CD14-positive monocyte (primary cell): ENCODE data around the gene CWC15. TPM values are rescaled to one million over a fixed set of nuclear protein-coding genes. Genes with fewer than 3 reads are reported as not detected.
A peak's percentile ranks its signal among the peaks of the same experiment; 100 is the strongest.

Experiments
- DNase-seq, 3 donors: peaks; one replicate each; pipeline ENCODE4 v3.0.0-alpha.2; 2011 to 2022
- H2AFZ ChIP-seq: 2 replicates; pipeline ENCODE4 v1.6.0; 2012; ENCODE audit warnings: mild to moderate bottlenecking, low read depth, low read length, inconsistent platforms; ENCODE audit not compliant: insufficient read depth, poor library complexity, severe bottlenecking
- H3K27ac ChIP-seq, 2 donors: 1 replicate in 1 of 2; 2 replicates in 1 of 2; pipeline ENCODE4 v1.5.1; 2012 to 2013; ENCODE audit warnings: low read length in 2 of 2, control low read depth in 1 of 2, inconsistent platforms in 1 of 2, low read depth in 1 of 2, mild to moderate bottlenecking in 1 of 2
- H3K27me3 ChIP-seq, 2 donors: one replicate each; pipeline versions ENCODE4 v1.6.0 to v1.6.1; 2011 to 2013; ENCODE audit warnings: low read length in 2 of 2; ENCODE audit not compliant: control insufficient read depth in 2 of 2, insufficient read depth in 2 of 2
- H3K36me3 ChIP-seq, 2 donors: replicated peaks in 1 of 2; 1 replicate in 1 of 2; 2 replicates in 1 of 2; pipeline versions ENCODE4 v1.5.1 to v1.6.1; 2012 to 2013; ENCODE audit warnings: low read length in 2 of 2, control low read depth in 1 of 2, inconsistent platforms in 1 of 2, mild to moderate bottlenecking in 1 of 2; ENCODE audit not compliant: insufficient read depth in 2 of 2, control insufficient read depth in 1 of 2
- H3K4me1 ChIP-seq, 2 donors: 1 replicate in 1 of 2; 2 replicates in 1 of 2; pipeline versions ENCODE4 v1.5.1 to v1.6.1; 2012 to 2013; ENCODE audit warnings: low read length in 2 of 2, control low read depth in 1 of 2, inconsistent platforms in 1 of 2, mild to moderate bottlenecking in 1 of 2, moderate library complexity in 1 of 2; ENCODE audit not compliant: insufficient read depth in 2 of 2, control insufficient read depth in 1 of 2
- H3K4me2 ChIP-seq: replicated peaks from 2 replicates; pipeline ENCODE3; 2012; ENCODE audit warnings: low read length, moderate library complexity, mild to moderate bottlenecking; ENCODE audit not compliant: poor library complexity, severe bottlenecking; ENCODE audit errors: extremely low read depth
- H3K4me3 ChIP-seq, 3 experiments: fragments of 200-600 bp in 1 of 3; sonication (generic) in 1 of 3; replicated peaks in 1 of 3; 1 replicate in 2 of 3; 2 replicates in 1 of 3; pipeline ENCODE4 v1.5.1; 2011 to 2013; ENCODE audit warnings: low read length in 3 of 3, mild to moderate bottlenecking in 3 of 3, control low read depth in 2 of 3, low read depth in 2 of 3, inconsistent platforms in 1 of 3, moderate library complexity in 1 of 3
- H3K79me2 ChIP-seq: 2 replicates; pipeline ENCODE4 v1.6.0; 2012; ENCODE audit warnings: mild to moderate bottlenecking, control low read depth, inconsistent platforms, low read length, moderate library complexity; ENCODE audit not compliant: insufficient read depth
- H3K9ac ChIP-seq: 2 replicates; pipeline ENCODE4 v1.6.0; 2017; ENCODE audit warnings: low read length, mild to moderate bottlenecking; ENCODE audit not compliant: insufficient read depth, poor library complexity, severe bottlenecking
- H3K9me3 ChIP-seq, 2 donors: replicated peaks in 1 of 2; 1 replicate in 1 of 2; 2 replicates in 1 of 2; pipeline versions ENCODE4 v1.5.1 to v1.6.1; 2012 to 2013; ENCODE audit warnings: low read length in 2 of 2, control low read depth in 1 of 2; ENCODE audit not compliant: control insufficient read depth in 1 of 2, insufficient read depth in 1 of 2
- H4K20me1 ChIP-seq: 2 replicates; pipeline ENCODE4 v1.6.0; 2012; ENCODE audit warnings: mild to moderate bottlenecking, low read length, control low read depth, moderate library complexity; ENCODE audit not compliant: insufficient read depth
- H3K27ac Mint-ChIP-seq, 7 donors: one replicate each; pipeline ENCODE4 v1.8.0; 2020; ENCODE audit warnings: mild to moderate bottlenecking in 7 of 7, mixed read lengths in 7 of 7, moderate library complexity in 6 of 7, inconsistent platforms in 2 of 7
- H3K27me3 Mint-ChIP-seq, 3 donors: one replicate each; pipeline ENCODE4 v1.8.0; 2021 to 2022; ENCODE audit warnings: low read depth in 3 of 3, mild to moderate bottlenecking in 3 of 3, mixed read lengths in 3 of 3, moderate library complexity in 3 of 3, inconsistent platforms in 1 of 3
- H3K36me3 Mint-ChIP-seq, 2 donors: one replicate each; pipeline ENCODE4 v1.8.0; 2020; ENCODE audit warnings: mixed read lengths in 2 of 2, inconsistent platforms in 1 of 2, mild to moderate bottlenecking in 1 of 2
- H3K4me1 Mint-ChIP-seq: one replicate; pipeline ENCODE4 v1.8.0; 2020; ENCODE audit warnings: mild to moderate bottlenecking, mixed read lengths
- H3K4me3 Mint-ChIP-seq, 2 donors: one replicate each; pipeline ENCODE4 v1.8.0; 2020; ENCODE audit warnings: mild to moderate bottlenecking in 2 of 2, mixed read lengths in 2 of 2, moderate library complexity in 1 of 2
- H3K9me3 Mint-ChIP-seq, 7 donors: one replicate each; pipeline ENCODE4 v1.8.0; 2020 to 2022; ENCODE audit warnings: mixed read lengths in 7 of 7, mild to moderate bottlenecking in 6 of 7, moderate library complexity in 6 of 7, inconsistent platforms in 2 of 7
- CTCF ChIP-seq: fragments of 200-600 bp; IDR thresholded peaks from one replicate; pipeline ENCODE4 v1.8.0; 2022; ENCODE audit warnings: antibody characterized with exemption, mild to moderate bottlenecking
- WGBS: methylation state at CpG from one replicate; pipeline ENCODE4 v1.1.5; 2013; ENCODE audit warnings: missing lambda C conversion rate; ENCODE audit not compliant: insufficient coverage; 5-methylcytosine and 5-hydroxymethylcytosine counted together
- intact Hi-C, 2 donors: fragments of 100-400 bp; cut with micrococcal nuclease; formaldehyde crosslinking; loops; one replicate each; pipeline versions ENCODE4 v1.15.0 to v1.15.1; 2023
- polyA plus RNA-seq, 3 donors: library from polyadenylated mRNA; depleted of rRNA in 1 of 3; unstranded in 2 of 3; stranded (reverse) in 1 of 3; fragments of 300-500 nt in 2 of 3; fragments of >200 nt in 1 of 3; fragmentation: Illumina TruSeq in 2 of 3; gene quantifications; 1 replicate in 2 of 3; 2 replicates in 1 of 3; pipeline ENCODE4 v1.2.3, GENCODE V29; 2012 to 2021

Gene CWC15
- polyA plus RNA-seq, 3 donors: 27.5 to 43.8 (median 38.9) TPM

- DNase-seq: no peak
- Mint-ChIP-seq H3K36me3 (no peaks in the 10 kb centered on the region), H3K9me3 (peaks cover 0 to 9% (median 3%) of the 10 kb centered on the region in 7 donors), H3K27ac (no peak overlapping the region), H3K27me3 (peaks cover 0 to 3% (median 0%) of the 10 kb centered on the region in 3 donors), H3K4me3 (no peak overlapping the region), H3K4me1 (peaks cover 26% of the 10 kb centered on the region)
- no peak overlapping the region for H3K4me3 ChIP-seq
- H3K79me2 ChIP-seq: no peaks in the 10 kb centered on the region
- H3K9me3 ChIP-seq: no peaks in the 10 kb centered on the region
- no peaks in the 10 kb centered on the region for H4K20me1 ChIP-seq
- no peaks in the 10 kb centered on the region for H3K36me3 ChIP-seq
- H3K9ac ChIP-seq: no peak overlapping the region
- no peak for TF ChIP-seq CTCF
- H2AFZ ChIP-seq: no peak overlapping the region
- no peak overlapping the region for H3K4me2 ChIP-seq
- H3K27ac ChIP-seq: no peak overlapping the region
- peaks cover 0 to 4% of the 10 kb centered on the region in 2 donors for H3K4me1 ChIP-seq
- intact Hi-C loops: no loop called here
- WGBS: 100% methylated on average over 1 of the region's 1 CpG
- H3K27me3 ChIP-seq: no peaks in the 10 kb centered on the region
Observed at GRCh38 chr11:94928117-94928990, 45.0 kb downstream of the CWC15 start.

GRCh38 chr11:94926698-94927237 is 46.6 kb downstream of the CWC15 start:
- Mint-ChIP-seq H3K36me3 (no peaks in the 10 kb centered on the region), H3K4me3 (no peak overlapping the region), H3K9me3 (peaks cover 0 to 7% (median 3%) of the 10 kb centered on the region in 7 donors), H3K4me1 (peaks cover 37% of the 10 kb centered on the region), H3K27ac (peak overlapping the region in 2 of 7 donors; percentile 4 to 30), H3K27me3 (peaks cover 0 to 3% (median 0%) of the 10 kb centered on the region in 3 donors)
- Histone ChIP-seq H3K27me3 (no peaks in the 10 kb centered on the region), H3K36me3 (no peaks in the 10 kb centered on the region), H3K4me3 (no peak overlapping the region), H4K20me1 (no peaks in the 10 kb centered on the region), H3K79me2 (no peaks in the 10 kb centered on the region), H3K4me2 (no peak overlapping the region), H3K4me1 (peaks cover 11 to 13% of the 10 kb centered on the region in 2 donors), H3K9me3 (no peaks in the 10 kb centered on the region), H2AFZ (no peak overlapping the region), H3K27ac (no peak overlapping the region), H3K9ac (no peak overlapping the region)
- TF ChIP-seq CTCF: no peak
- intact Hi-C loops: no loop called here
- peak in 1 of 3 donors; percentile 4 for DNase-seq
- WGBS: 29% methylated on average over 4 of the region's 6 CpGs
